A549 treated with AZD9567 at 1 μM for 4 hours (cell line): ENCODE results near the gene DSG3. TPM values are rescaled to one million over a fixed set of nuclear protein-coding genes. Genes with fewer than 3 reads are reported as not detected.

ENCODE experiments used
- total RNA-seq: library from RNA; stranded (reverse); fragments of 200-300 nt; extraction: Qiagen RNA extraction; gene quantifications from 5 replicates; pipeline ENCODE4 v1.2.3, GENCODE V29; 2022; ENCODE audit not compliant: insufficient read depth

Gene DSG3
- total RNA-seq: 0.01 to 0.05 TPM in 2 of 5 replicates, not detected in the others

GRCh38 chr18:31447530-31448191 is at the start of gene DSG3:
Gene DSG3, plus strand, starts transcription at chr18:31447741. Its CDS starts 137 bp downstream, at chr18:31447878.

GRCh38 chr18:31497836-31498573 is 50.5 kb downstream of the DSG3 start, which contains the start of gene DSG2:
Gene DSG2, plus strand, starts transcription at chr18:31498177. Its CDS starts 75 bp downstream, at chr18:31498252.

Other genes starting within 250 kb of the DSG3 start
- gene DSG1, start 129.6 kb upstream of the DSG3 start, total RNA-seq: not detected in 5 replicates
- 0.02 TPM in 1 of 5 replicates, not detected in the others for gene DSG4, start 71.0 kb upstream of the DSG3 start, total RNA-seq
- gene DSG2, start 50.4 kb downstream of the DSG3 start, total RNA-seq: 42.5 to 74.5 TPM (median 59.0 TPM) in 5 replicates
- gene TTR, start 144.1 kb downstream of the DSG3 start, total RNA-seq: 0.14 to 6.7 TPM (median 0.20 TPM) in 5 replicates
- gene B4GALT6, start 236.8 kb downstream of the DSG3 start, total RNA-seq: 4.6 to 12.7 TPM (median 6.0 TPM) in 5 replicates